ENCODE results near the gene KDM2A.

The KDM2A gene

GRCh38 chr11:67271541-67272284, 152.7 kb downstream of the KDM2A start:
- Histone ChIP-seq H3K27ac (ENCODE audit: extremely low read depth, low read depth, low read length) (no peak overlapping the region), H3K4me1 (ENCODE audit: control insufficient read depth, insufficient read depth, low read length) (no peaks in the 10 kb centered on the region), H3K36me3 (ENCODE audit: control insufficient read depth in 2 of 2, insufficient read depth in 1 of 2, low read length in 2 of 2) (peaks cover 0 to 62% of the 10 kb centered on the region in 2 experiments; a peak in 1 of 3 replicates), H3K4me3 (ENCODE audit: low read depth, low read length) (no peak overlapping the region), H3K9me3 (ENCODE audit: control insufficient read depth, insufficient read depth, low read depth, low read length) (no peaks in the 10 kb centered on the region)
- TF ChIP-seq ZNF391 (tag by site-specific recombination; IDR thresholded peaks at IDR 0.05; ENCODE audit: borderline replicate concordance, low read depth) = no peak
- TF ChIP-seq WT1 (tag by site-specific recombination; IDR thresholded peaks at IDR 0.05) = no peak
- no peak for TF ChIP-seq KLF16 (tag by site-specific recombination; IDR thresholded peaks at IDR 0.05)
- no peak for TF ChIP-seq OSR2 (tag by site-specific recombination; IDR thresholded peaks at IDR 0.05)
- peak; percentile 55 for TF ChIP-seq ZIC2 (tag by site-specific recombination; IDR thresholded peaks at IDR 0.05)
- TF ChIP-seq ZNF610 (tag by site-specific recombination; IDR thresholded peaks at IDR 0.05; ENCODE audit: borderline replicate concordance) = no peak
- TF ChIP-seq, protein P1, sequence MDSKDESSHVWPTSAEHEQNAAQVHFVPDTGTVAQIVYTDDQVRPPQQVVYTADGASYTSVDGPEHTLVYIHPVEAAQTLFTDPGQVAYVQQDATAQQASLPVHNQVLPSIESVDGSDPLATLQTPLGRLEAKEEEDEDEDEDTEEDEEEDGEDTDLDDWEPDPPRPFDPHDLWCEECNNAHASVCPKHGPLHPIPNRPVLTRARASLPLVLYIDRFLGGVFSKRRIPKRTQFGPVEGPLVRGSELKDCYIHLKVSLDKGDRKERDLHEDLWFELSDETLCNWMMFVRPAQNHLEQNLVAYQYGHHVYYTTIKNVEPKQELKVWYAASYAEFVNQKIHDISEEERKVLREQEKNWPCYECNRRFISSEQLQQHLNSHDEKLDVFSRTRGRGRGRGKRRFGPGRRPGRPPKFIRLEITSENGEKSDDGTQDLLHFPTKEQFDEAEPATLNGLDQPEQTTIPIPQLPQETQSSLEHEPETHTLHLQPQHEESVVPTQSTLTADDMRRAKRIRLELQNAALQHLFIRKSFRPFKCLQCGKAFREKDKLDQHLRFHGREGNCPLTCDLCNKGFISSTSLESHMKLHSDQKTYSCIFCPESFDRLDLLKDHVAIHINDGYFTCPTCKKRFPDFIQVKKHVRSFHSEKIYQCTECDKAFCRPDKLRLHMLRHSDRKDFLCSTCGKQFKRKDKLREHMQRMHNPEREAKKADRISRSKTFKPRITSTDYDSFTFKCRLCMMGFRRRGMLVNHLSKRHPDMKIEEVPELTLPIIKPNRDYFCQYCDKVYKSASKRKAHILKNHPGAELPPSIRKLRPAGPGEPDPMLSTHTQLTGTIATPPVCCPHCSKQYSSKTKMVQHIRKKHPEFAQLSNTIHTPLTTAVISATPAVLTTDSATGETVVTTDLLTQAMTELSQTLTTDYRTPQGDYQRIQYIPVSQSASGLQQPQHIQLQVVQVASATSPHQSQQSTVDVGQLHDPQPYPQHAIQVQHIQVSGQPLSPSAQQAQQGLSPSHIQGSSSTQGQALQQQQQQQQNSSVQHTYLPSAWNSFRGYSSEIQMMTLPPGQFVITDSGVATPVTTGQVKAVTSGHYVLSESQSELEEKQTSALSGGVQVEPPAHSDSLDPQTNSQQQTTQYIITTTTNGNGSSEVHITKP (tag by site-specific recombination; IDR thresholded peaks at IDR 0.05) = peak; percentile 50
- TF ChIP-seq ZNF449 (tag by site-specific recombination; IDR thresholded peaks at IDR 0.05) = peak; percentile 42; the same call in 1 of the 2 replicates
- TF ChIP-seq ZNF416 (tag by site-specific recombination; IDR thresholded peaks at IDR 0.05) = no peak
- no peak for TF ChIP-seq ZNF311 (tag by site-specific recombination; IDR thresholded peaks at IDR 0.05; ENCODE audit: borderline replicate concordance)
- TF ChIP-seq ZNF571 (tag by site-specific recombination; IDR thresholded peaks at IDR 0.05) = no peak
- TF ChIP-seq ZBTB49 (tag by site-specific recombination; IDR thresholded peaks at IDR 0.05; ENCODE audit: low read depth) = no peak
- TF ChIP-seq SP7 (tag by site-specific recombination; IDR thresholded peaks at IDR 0.05) = peak; percentile 47; the same call in 1 of the 2 replicates
- TF ChIP-seq ZNF140 (tag by site-specific recombination; IDR thresholded peaks at IDR 0.05) = no peak
- TF ChIP-seq ZNF626 (tag by site-specific recombination; IDR thresholded peaks at IDR 0.05) = no peak
- TF ChIP-seq ZNF677 (tag by site-specific recombination; IDR thresholded peaks at IDR 0.05) = no peak
- no peak for TF ChIP-seq ZNF341 (tag by site-specific recombination; IDR thresholded peaks at IDR 0.05; ENCODE audit: low read depth)
- no peak for TF ChIP-seq ZFHX2 (tag by site-specific recombination; conservative IDR thresholded peaks at IDR 0.05)
- TF ChIP-seq ZNF600 (tag by site-specific recombination; IDR thresholded peaks at IDR 0.05) = peak; percentile 69; the same call in 1 of the 2 replicates
- TF ChIP-seq ZNF544 (tag by site-specific recombination; IDR thresholded peaks at IDR 0.05) = no peak
- no peak for TF ChIP-seq ZNF335 (tag by site-specific recombination; conservative IDR thresholded peaks at IDR 0.05)
- TF ChIP-seq ZNF350 (tag by site-specific recombination; IDR thresholded peaks at IDR 0.05) = no peak
- TF ChIP-seq ZNF394 (tag by site-specific recombination; IDR thresholded peaks at IDR 0.05; ENCODE audit: borderline replicate concordance) = no peak
- ChIA-PET POLR2A (interaction anchor here (1.2 kb wide), 1 partner anchor 17 kb away, joined by 3 read pairs; the partner anchor contains the start of gene ANKRD13D), CTCF (interaction anchor here (0.5 to 1.5 kb wide), 5 partner anchors 9 to 284 kb away, joined by 3 to 11 read pairs (median 4); partner anchors contain the start of gene ANKRD13D)
